GM12878 (cell line): Measurements from ENCODE around the gene NAV1. TPM values are rescaled to one million over a fixed set of nuclear protein-coding genes. Genes with fewer than 3 reads are reported as not detected.

Experiments
- ATAC-seq: fragments of 200-7000 bp; cut with Tn5 transposase; 3 replicates; pipeline ENCODE4 v1.9.1; 2020; ENCODE audit warnings: mild to moderate bottlenecking, moderate library complexity
- BruUV-seq: library from RNA; stranded (reverse); fragments of 400-500 nt; replicated peaks from 2 replicates; lab custom pipeline; 2021; lab: Mats Ljungman, UMichigan
- CTCF ChIA-PET: fragments of 300-600 bp; sonication (Branson Sonifier 250); formaldehyde crosslinking; extraction: SDS; loops from one replicate; lab custom pipeline; 2021; ENCODE audit warnings: inconsistent platforms; lab: Yijun Ruan, JAX
- POLR2A ChIA-PET: fragments of 350-600 bp; formaldehyde crosslinking; extraction: SDS; loops from one replicate; lab custom pipeline; 2021; ENCODE audit warnings: inconsistent platforms; lab: Charles Lee
- RAD21 ChIA-PET: fragments of 300-600 bp; sonication (Branson Sonifier 250); formaldehyde crosslinking; loops from one replicate; lab custom pipeline; 2023; ENCODE audit warnings: antibody characterized with exemption; ENCODE audit not compliant: unreplicated experiment; lab: Charles Lee
- SMC1A ChIA-PET: fragments of 300-600 bp; sonication (Branson Sonifier 250); formaldehyde crosslinking; loops from one replicate; lab custom pipeline; 2023; ENCODE audit not compliant: unreplicated experiment, uncharacterized antibody; lab: Charles Lee
- DNase-seq: peaks from one replicate; pipeline ENCODE4 v3.0.0-alpha.2; 2011; ENCODE audit warnings: low read depth, low spot score
- FAIRE-seq: peaks from 3 replicates; lab custom pipeline; 2011; peaks lifted over from hg19 to GRCh38; lab: Jason Lieb, UNC
- H2AFZ ChIP-seq: 2 replicates; pipeline ENCODE4 v1.6.0; 2011; ENCODE audit warnings: low read depth, low read length, control low read depth; ENCODE audit not compliant: control insufficient read depth
- H3K27ac ChIP-seq: 2 replicates; pipeline ENCODE4 v1.5.1; 2011; ENCODE audit warnings: control low read depth; ENCODE audit not compliant: control insufficient read depth, insufficient read depth
- H3K27me3 ChIP-seq, 2 experiments: replicated peaks in 1 of 2; 2 replicates each; pipeline versions ENCODE4 v1.6.0 to v1.6.1; 2011; ENCODE audit warnings: low read length in 1 of 2; ENCODE audit not compliant: control insufficient read depth in 2 of 2, insufficient read depth in 2 of 2
- H3K36me3 ChIP-seq, 2 experiments: 2 replicates each; pipeline ENCODE4 v1.5.1; 2011; ENCODE audit warnings: low read length in 1 of 2; ENCODE audit not compliant: control insufficient read depth in 2 of 2, insufficient read depth in 2 of 2
- H3K4me1 ChIP-seq: 2 replicates; pipeline ENCODE4 v1.6.1; 2011; ENCODE audit warnings: mild to moderate bottlenecking, low read length, moderate library complexity, mixed read lengths; ENCODE audit not compliant: control insufficient read depth, insufficient read depth
- H3K4me2 ChIP-seq: 2 replicates; pipeline ENCODE4 v1.6.0; 2011; ENCODE audit warnings: control low read depth; ENCODE audit not compliant: control insufficient read depth, insufficient read depth
- H3K4me3 ChIP-seq: fragments of 200-600 bp; sonication (generic); 2 replicates; pipeline ENCODE4 v1.5.1; 2016
- H3K79me2 ChIP-seq: 2 replicates; pipeline ENCODE4 v1.6.0; 2011; ENCODE audit warnings: low read length; ENCODE audit not compliant: control insufficient read depth, insufficient read depth
- H3K9ac ChIP-seq: 2 replicates; pipeline ENCODE4 v1.8.0; 2011; ENCODE audit warnings: low read length, control low read depth, mixed read lengths; ENCODE audit not compliant: control insufficient read depth, insufficient read depth
- H3K9me3 ChIP-seq: replicated peaks from 3 replicates; pipeline ENCODE4 v1.5.1; 2011; ENCODE audit warnings: mild to moderate bottlenecking, low read length; ENCODE audit not compliant: control insufficient read depth, insufficient read depth
- H4K20me1 ChIP-seq: 2 replicates; pipeline ENCODE4 v1.6.0; 2011; ENCODE audit not compliant: control insufficient read depth, insufficient read depth
- EGR1 ChIP-seq, 2 experiments: IDR thresholded peaks; 1 replicate in 1 of 2; 2 replicates in 1 of 2; pipeline ENCODE4 v1.6.1; 2011 to 2012; ENCODE audit warnings: low read depth in 2 of 2, low read length in 2 of 2, borderline replicate concordance in 1 of 2, mild to moderate bottlenecking in 1 of 2, moderate library complexity in 1 of 2
- GABPA ChIP-seq: IDR thresholded peaks from 2 replicates; pipeline ENCODE4 v1.6.1; 2014; ENCODE audit warnings: antibody characterized with exemption, low read depth, mild to moderate bottlenecking, inconsistent platforms
- IKZF2 ChIP-seq, 2 experiments: fragments of 450-650 bp; IDR thresholded peaks; 2 replicates each; pipeline ENCODE4 v1.6.1; 2017; ENCODE audit warnings: mild to moderate bottlenecking in 2 of 2, moderate library complexity in 2 of 2
- MEF2B ChIP-seq: fragments of 450-650 bp; IDR thresholded peaks from 2 replicates; pipeline ENCODE4 v1.6.1; 2018; ENCODE audit warnings: mild to moderate bottlenecking, moderate library complexity; ENCODE audit not compliant: partially characterized antibody, poor library complexity, severe bottlenecking
- NFXL1 ChIP-seq: fragments of 450-650 bp; IDR thresholded peaks from 2 replicates; pipeline ENCODE4 v1.6.1; 2017; ENCODE audit warnings: antibody characterized with exemption, mild to moderate bottlenecking, borderline replicate concordance
- NR2F1 ChIP-seq: fragments of 450-650 bp; conservative IDR thresholded peaks from 2 replicates; pipeline ENCODE4 v1.6.1; 2017; ENCODE audit warnings: mild to moderate bottlenecking
- SMARCA5 ChIP-seq: fragments of 450-650 bp; IDR thresholded peaks from 2 replicates; pipeline ENCODE4 v1.6.1; 2017; ENCODE audit warnings: mild to moderate bottlenecking
- SREBF2 ChIP-seq: IDR thresholded peaks from 2 replicates; pipeline ENCODE4 v1.6.1; 2012; ENCODE audit warnings: mild to moderate bottlenecking, low read length
- SUZ12 ChIP-seq: fragments of 200-600 bp; sonication (generic); IDR thresholded peaks from one replicate; pipeline ENCODE4 v1.6.1; 2018; ENCODE audit warnings: antibody characterized with exemption, mild to moderate bottlenecking; ENCODE audit not compliant: unreplicated experiment
- ZNF384 ChIP-seq: IDR thresholded peaks from 2 replicates; pipeline ENCODE4 v1.6.1; 2012; ENCODE audit warnings: low read depth, mild to moderate bottlenecking, low read length, improper control_type of control experiment, borderline replicate concordance
- ZNF622 ChIP-seq: fragments of 450-650 bp; IDR thresholded peaks from 2 replicates; pipeline ENCODE4 v1.6.1; 2017; ENCODE audit warnings: mild to moderate bottlenecking, inconsistent platforms
- WGBS: methylation state at CpG from one replicate; pipeline ENCODE4 v1.1.6; 2016; ENCODE audit warnings: low lambda C conversion rate; ENCODE audit not compliant: insufficient replicate concordance, insufficient coverage; ENCODE audit errors: missing lambda C conversion rate; 5-methylcytosine and 5-hydroxymethylcytosine counted together
- in situ Hi-C: fragments of 300-500 bp; cut with MboI; formaldehyde crosslinking; loops from 9 replicates; pipeline ENCODE4 v1.14.3; 2018; ENCODE audit warnings: mixed read lengths
- intact Hi-C: fragments of 100-400 bp; cut with micrococcal nuclease; formaldehyde crosslinking; loops from one replicate; pipeline ENCODE4 v1.14.2; 2022; ENCODE audit not compliant: unreplicated experiment
- polyA plus RNA-seq, 11 experiments: library from polyadenylated mRNA; depleted of rRNA in 4 of 11; unstranded in 6 of 11; stranded (reverse) in 5 of 11; fragments of >200 nt; fragmentation: Nextera tagmentation in 4 of 11; fragmentation: Illumina TruSeq in 1 of 11; extraction: Ambion mirVana in 4 of 11; extraction: Trizol in 1 of 11; gene quantifications; 1 replicate in 1 of 11; 2 replicates in 10 of 11; pipeline versions ENCODE4 v1.2.1 to v1.2.3, GENCODE V29; 2011 to 2016; ENCODE audit warnings: inconsistent platforms in 2 of 11, missing spikeins in 2 of 11, low read depth in 1 of 11
- total RNA-seq, 4 experiments: library from RNA; depleted of rRNA in 3 of 4; stranded (reverse); fragments of >200 nt in 3 of 4; fragmentation: Illumina TruSeq in 1 of 4; extraction: Trizol in 1 of 4; gene quantifications; 2 replicates each; pipeline versions ENCODE4 v1.2.1 to v1.2.3, GENCODE V29; 2013 to 2021
- TF ChIP-seq, protein P1 (sequence below): fragments of 450-650 bp; formaldehyde crosslinking; IDR thresholded peaks from 2 replicates; pipeline ENCODE4 v1.4.0; 2022; ENCODE audit warnings: mild to moderate bottlenecking, moderate library complexity
- TF ChIP-seq, protein P2 (sequence below): IDR thresholded peaks from 2 replicates; pipeline ENCODE4 v1.6.1; 2012; ENCODE audit warnings: low read depth, low read length, improper control_type of control experiment
- TF ChIP-seq, protein P3 (sequence below): fragments of 450-650 bp; IDR thresholded peaks from 2 replicates; pipeline ENCODE4 v1.6.1; 2016; ENCODE audit warnings: mild to moderate bottlenecking, moderate library complexity, borderline replicate concordance

The NAV1 gene
- total and polyA plus RNA-seq, 10 of the 15 experiments (the other 5 are each of a cell fraction or from before 2014, with no cell fraction given): 0.04 to 1.3 (median 0.36) TPM

DNA sequence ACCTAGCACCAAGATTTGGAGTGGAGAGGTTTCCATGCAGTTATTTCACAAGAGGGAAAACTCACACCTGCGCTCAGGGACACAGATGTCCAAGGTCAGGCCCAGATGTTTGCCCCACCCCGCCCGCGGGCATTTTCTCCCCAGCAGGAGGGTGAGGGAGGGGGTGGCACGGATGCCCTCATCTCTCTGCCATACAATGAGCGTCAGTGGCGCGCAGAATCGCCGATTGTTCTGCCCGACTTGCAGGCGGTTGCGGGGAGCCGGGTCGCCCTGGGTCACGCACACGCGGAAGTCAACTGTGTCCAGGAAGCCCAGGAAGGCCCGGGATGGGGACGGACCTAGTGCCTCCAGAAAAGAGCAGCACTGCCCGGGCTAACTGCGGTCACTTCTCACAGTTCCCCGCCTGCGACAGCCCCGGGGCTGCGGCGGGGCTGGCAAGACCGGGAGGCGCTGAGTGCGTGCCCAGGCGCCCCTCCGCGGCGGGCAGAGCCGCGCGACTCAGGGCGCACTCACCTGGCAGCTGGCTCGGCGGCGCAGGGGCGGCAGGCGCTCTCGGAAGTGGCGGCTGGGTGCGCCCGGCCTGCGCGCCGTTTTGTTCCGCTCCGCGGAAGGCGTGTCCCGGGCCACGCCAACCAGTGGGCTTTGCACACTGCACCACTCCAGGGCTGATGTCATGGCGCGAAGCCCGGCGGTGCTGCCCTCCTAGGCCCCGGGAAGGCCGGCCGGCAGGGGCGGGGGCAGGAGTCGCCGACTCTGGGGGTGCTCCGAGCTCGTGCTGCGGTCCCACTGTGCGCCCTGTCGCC lies 32.2 kb upstream of the NAV1 start, which contains the start of gene CSRP1:
Gene CSRP1, minus strand, starts transcription at position 567 of the 803 bp plus-strand sequence. CDS start 10,820 bp downstream, outside the sequence.
- DNase-seq (peak; percentile 39), FAIRE-seq (no peak), ATAC-seq (peak; percentile 91)
- intact Hi-C loops (no loop called here), in situ Hi-C loops (no loop called here)
- BruUV-seq: TSS peak; percentile 63
- WGBS: under 1% methylated on average over 69 of the region's 71 CpGs
- Histone ChIP-seq H2AFZ (peak within 1 kb of the TSS; percentile 90), H3K36me3 (no peaks in the 10 kb centered on the region; a peak in 1 of 4 replicates), H3K9me3 (no peaks in the 10 kb centered on the region), H3K27me3 (no peaks in the 10 kb centered on the region), H3K27ac (peak within 1 kb of the TSS; percentile 83), H3K9ac (peak within 1 kb of the TSS; percentile 83), H3K4me3 (peak within 1 kb of the TSS; percentile 95), H3K79me2 (peaks cover 29% of the 10 kb centered on the region), H3K4me1 (peaks cover 37% of the 10 kb centered on the region), H4K20me1 (no peaks in the 10 kb centered on the region), H3K4me2 (peak within 1 kb of the TSS; percentile 98)
- RAD21 ChIA-PET: interaction anchor here (0.9 to 15.3 kb wide), 5 partner anchors 25 to 101 kb away, joined by 3 to 505 read pairs (median 5); partner anchors contain the start of gene PHLDA3
- POLR2A ChIA-PET: interaction anchor here (0.6 to 3.4 kb wide), 6 partner anchors 10 to 844 kb away, joined by 4 to 17 read pairs (median 5); partner anchors contain the start of gene PHLDA3
- SMC1A ChIA-PET: interaction anchor here (2.2 to 18.7 kb wide), 3 partner anchors 10 to 58 kb away, joined by 10 to 514 read pairs (median 12); no protein-coding TSS in a partner anchor
- CTCF ChIA-PET: interaction anchor here (1.2 to 11.0 kb wide), 6 partner anchors 8 to 71 kb away, joined by 3 to 198 read pairs (median 8); no protein-coding TSS in a partner anchor
- TF ChIP-seq, protein P1, sequence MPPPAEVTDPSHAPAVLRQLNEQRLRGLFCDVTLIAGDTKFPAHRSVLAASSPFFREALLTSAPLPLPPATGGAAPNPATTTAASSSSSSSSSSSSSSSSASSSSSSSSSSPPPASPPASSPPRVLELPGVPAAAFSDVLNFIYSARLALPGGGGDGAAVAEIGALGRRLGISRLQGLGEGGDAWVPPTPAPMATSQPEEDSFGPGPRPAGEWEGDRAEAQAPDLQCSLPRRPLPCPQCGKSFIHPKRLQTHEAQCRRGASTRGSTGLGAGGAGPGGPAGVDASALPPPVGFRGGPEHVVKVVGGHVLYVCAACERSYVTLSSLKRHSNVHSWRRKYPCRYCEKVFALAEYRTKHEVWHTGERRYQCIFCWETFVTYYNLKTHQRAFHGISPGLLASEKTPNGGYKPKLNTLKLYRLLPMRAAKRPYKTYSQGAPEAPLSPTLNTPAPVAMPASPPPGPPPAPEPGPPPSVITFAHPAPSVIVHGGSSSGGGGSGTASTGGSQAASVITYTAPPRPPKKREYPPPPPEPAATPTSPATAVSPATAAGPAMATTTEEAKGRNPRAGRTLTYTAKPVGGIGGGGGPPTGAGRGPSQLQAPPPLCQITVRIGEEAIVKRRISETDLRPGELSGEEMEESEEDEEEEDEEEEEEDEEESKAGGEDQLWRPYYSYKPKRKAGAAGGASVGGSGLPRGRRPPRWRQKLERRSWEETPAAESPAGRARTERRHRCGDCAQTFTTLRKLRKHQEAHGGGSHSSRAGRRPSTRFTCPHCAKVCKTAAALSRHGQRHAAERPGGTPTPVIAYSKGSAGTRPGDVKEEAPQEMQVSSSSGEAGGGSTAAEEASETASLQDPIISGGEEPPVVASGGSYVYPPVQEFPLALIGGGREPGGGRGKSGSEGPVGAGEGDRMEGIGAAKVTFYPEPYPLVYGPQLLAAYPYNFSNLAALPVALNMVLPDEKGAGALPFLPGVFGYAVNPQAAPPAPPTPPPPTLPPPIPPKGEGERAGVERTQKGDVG (CRISPR knock-in tag): no peak
- TF ChIP-seq SMARCA5 (peak; percentile 83), NR2F1 (peak; percentile 98), ZNF384 (no peak), MEF2B (no peak), IKZF2 (IDR thresholded peaks at IDR 0.05) (peak in 1 of 2 experiments; percentile 57; a peak in 2 of 4 replicates), NFXL1 (no peak), ZNF622 (no peak), SUZ12 (no peak), GABPA (no peak), EGR1 (IDR thresholded peaks at IDR 0.05; ENCODE audit: borderline replicate concordance in 1 of 2, low read depth in 2 of 2, low read length in 2 of 2) (no peak), SREBF2 (no peak)
- TF ChIP-seq, protein P2, sequence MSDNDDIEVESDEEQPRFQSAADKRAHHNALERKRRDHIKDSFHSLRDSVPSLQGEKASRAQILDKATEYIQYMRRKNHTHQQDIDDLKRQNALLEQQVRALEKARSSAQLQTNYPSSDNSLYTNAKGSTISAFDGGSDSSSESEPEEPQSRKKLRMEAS: peak; percentile 41; the same call in 1 of the 2 replicates
- TF ChIP-seq, protein P3, sequence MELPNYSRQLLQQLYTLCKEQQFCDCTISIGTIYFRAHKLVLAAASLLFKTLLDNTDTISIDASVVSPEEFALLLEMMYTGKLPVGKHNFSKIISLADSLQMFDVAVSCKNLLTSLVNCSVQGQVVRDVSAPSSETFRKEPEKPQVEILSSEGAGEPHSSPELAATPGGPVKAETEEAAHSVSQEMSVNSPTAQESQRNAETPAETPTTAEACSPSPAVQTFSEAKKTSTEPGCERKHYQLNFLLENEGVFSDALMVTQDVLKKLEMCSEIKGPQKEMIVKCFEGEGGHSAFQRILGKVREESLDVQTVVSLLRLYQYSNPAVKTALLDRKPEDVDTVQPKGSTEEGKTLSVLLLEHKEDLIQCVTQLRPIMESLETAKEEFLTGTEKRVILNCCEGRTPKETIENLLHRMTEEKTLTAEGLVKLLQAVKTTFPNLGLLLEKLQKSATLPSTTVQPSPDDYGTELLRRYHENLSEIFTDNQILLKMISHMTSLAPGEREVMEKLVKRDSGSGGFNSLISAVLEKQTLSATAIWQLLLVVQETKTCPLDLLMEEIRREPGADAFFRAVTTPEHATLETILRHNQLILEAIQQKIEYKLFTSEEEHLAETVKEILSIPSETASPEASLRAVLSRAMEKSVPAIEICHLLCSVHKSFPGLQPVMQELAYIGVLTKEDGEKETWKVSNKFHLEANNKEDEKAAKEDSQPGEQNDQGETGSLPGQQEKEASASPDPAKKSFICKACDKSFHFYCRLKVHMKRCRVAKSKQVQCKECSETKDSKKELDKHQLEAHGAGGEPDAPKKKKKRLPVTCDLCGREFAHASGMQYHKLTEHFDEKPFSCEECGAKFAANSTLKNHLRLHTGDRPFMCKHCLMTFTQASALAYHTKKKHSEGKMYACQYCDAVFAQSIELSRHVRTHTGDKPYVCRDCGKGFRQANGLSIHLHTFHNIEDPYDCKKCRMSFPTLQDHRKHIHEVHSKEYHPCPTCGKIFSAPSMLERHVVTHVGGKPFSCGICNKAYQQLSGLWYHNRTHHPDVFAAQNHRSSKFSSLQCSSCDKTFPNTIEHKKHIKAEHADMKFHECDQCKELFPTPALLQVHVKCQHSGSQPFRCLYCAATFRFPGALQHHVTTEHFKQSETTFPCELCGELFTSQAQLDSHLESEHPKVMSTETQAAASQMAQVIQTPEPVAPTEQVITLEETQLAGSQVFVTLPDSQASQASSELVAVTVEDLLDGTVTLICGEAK: no peak
